ENCODE measurements around the gene INAFM2. TPM values are rescaled to one million over a fixed set of nuclear protein-coding genes. Genes with fewer than 3 reads are reported as not detected.

The INAFM2 gene
- total RNA-seq, 1 experiment from 2014 or later = 14.3 TPM

DNA sequence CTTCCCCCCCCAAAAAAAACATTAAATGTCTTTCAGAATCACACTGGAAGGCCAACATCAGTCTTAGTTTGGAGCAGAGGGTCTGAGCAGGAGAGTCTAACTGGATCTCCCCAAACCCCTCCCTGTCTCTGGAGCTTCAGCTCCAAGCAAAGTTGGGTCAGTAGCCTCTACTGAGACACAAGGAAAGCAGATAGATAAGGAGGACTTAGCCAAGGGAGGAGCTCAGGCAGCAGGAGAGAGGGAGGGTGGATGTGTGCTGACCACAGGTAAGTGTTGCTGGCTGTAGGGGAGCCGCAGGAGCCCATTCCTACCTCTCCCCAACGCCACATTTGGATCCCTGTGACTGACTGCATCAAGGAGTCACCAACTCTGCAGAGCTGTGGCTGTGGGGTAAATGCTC is 22.7 kb upstream of the INAFM2 start:
- Mint-ChIP-seq H3K4me3 (ENCODE audit: low read depth, unreplicated experiment) (no peak overlapping the region), H3K4me1 (ENCODE audit: low read depth, unreplicated experiment) (no peaks in the 10 kb centered on the region), H3K9me3 (ENCODE audit: low read depth, unreplicated experiment) (no peaks in the 10 kb centered on the region), H3K36me3 (ENCODE audit: insufficient read depth, unreplicated experiment) (peaks cover 13% of the 10 kb centered on the region), H3K27ac (ENCODE audit: unreplicated experiment) (no peak overlapping the region), H3K27me3 (ENCODE audit: unreplicated experiment) (no peaks in the 10 kb centered on the region)
- CTCF ChIA-PET = no interaction called here
- DNase-seq = no peak
- BruUV-seq (replicated peaks) = no TSS peak
- intact Hi-C loops (cut with micrococcal nuclease; ENCODE audit: unreplicated experiment) = no loop called here
- TF ChIP-seq, protein P1, sequence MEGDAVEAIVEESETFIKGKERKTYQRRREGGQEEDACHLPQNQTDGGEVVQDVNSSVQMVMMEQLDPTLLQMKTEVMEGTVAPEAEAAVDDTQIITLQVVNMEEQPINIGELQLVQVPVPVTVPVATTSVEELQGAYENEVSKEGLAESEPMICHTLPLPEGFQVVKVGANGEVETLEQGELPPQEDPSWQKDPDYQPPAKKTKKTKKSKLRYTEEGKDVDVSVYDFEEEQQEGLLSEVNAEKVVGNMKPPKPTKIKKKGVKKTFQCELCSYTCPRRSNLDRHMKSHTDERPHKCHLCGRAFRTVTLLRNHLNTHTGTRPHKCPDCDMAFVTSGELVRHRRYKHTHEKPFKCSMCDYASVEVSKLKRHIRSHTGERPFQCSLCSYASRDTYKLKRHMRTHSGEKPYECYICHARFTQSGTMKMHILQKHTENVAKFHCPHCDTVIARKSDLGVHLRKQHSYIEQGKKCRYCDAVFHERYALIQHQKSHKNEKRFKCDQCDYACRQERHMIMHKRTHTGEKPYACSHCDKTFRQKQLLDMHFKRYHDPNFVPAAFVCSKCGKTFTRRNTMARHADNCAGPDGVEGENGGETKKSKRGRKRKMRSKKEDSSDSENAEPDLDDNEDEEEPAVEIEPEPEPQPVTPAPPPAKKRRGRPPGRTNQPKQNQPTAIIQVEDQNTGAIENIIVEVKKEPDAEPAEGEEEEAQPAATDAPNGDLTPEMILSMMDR (IDR thresholded peaks at IDR 0.05; ENCODE audit: unreplicated experiment) = no peak

DNA sequence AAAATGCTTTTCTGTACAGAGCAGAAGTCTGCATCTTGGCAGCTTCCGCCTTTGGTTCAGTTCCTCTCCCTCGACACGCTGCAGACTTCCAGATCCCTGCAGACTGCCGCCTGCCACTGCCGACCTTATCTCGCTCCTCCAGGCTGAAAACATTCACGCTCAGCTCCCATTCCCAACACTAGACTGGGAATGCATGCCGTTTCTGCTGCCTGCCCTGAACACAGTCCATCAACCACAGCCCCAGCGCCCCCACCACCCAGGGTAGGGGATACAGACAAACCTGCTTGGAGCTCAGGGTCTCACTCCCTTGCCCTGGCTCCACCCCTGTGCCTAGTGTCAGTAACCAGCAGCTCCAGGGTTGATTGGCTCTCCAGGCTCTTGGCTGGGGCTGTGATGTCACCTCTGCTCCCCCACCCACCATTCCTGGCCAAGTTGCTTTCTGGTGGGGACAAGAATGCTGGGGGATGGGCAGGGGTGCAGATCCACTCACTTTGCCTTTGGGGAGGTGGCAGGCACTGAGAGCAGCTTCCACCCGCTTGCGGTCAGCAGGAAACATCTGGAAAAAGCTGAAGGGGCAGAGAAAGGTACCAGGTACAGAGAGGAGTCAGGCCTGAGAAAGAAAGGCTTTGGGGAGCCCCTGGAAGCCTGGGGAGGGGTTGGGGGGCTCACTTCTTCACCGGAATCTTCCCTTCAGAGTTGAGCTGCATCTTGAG is 21.9 kb upstream of the INAFM2 start:
- intact Hi-C loops (cut with micrococcal nuclease; ENCODE audit: unreplicated experiment) = no loop called here
- Mint-ChIP-seq H3K27me3 (ENCODE audit: unreplicated experiment) (no peaks in the 10 kb centered on the region), H3K9me3 (ENCODE audit: low read depth, unreplicated experiment) (no peaks in the 10 kb centered on the region), H3K27ac (ENCODE audit: unreplicated experiment) (no peak overlapping the region), H3K4me1 (ENCODE audit: low read depth, unreplicated experiment) (peaks cover 4% of the 10 kb centered on the region), H3K36me3 (ENCODE audit: insufficient read depth, unreplicated experiment) (peaks cover 13% of the 10 kb centered on the region), H3K4me3 (ENCODE audit: low read depth, unreplicated experiment) (no peak overlapping the region)
- DNase-seq = no peak
- TF ChIP-seq, protein P1 (IDR thresholded peaks at IDR 0.05; ENCODE audit: unreplicated experiment) = no peak
- BruUV-seq (replicated peaks) = no TSS peak
- CTCF ChIA-PET = interaction anchor here (0.6 kb wide), 1 partner anchor 345 kb away, joined by 3 read pairs; no protein-coding TSS in a partner anchor

DNA sequence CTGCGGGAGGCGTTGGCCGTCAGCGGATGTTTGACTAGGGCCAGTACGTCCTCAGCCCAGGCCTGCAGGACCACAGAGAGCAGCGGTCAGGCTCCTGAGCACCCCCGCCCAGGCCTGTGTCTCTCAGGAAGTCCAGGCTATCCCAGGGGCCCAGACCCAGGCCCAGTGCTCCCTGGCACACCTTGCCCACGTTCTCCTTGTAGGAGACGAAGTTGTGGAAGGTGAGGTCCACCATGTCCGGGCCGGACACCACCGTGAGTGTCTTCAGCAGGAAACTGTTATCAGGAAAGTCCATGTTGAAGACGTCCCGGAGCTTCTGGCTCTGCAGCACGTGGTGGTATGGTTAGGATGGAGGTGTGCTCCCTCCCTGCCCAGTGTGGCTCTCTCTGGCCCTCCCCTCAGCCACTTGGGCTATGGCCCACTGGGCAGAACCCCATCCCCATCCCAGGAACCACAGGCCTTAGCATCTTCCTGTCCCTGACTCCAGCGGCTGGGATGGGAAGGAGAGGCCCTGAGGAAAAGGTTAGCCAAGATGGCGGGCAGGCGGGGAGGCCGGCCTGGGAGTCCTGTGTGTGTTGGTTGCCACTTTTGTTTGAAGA is 21.1 kb upstream of the INAFM2 start:
- H3K4me3 Mint-ChIP-seq (ENCODE audit: low read depth, unreplicated experiment) = no peak overlapping the region
- H3K9me3 Mint-ChIP-seq (ENCODE audit: low read depth, unreplicated experiment) = no peaks in the 10 kb centered on the region
- no TSS peak for BruUV-seq (replicated peaks)
- peaks cover 8% of the 10 kb centered on the region for H3K4me1 Mint-ChIP-seq (ENCODE audit: low read depth, unreplicated experiment)
- no peak for DNase-seq
- CTCF ChIA-PET = no interaction called here
- H3K27me3 Mint-ChIP-seq (ENCODE audit: unreplicated experiment) = no peaks in the 10 kb centered on the region
- intact Hi-C loops (cut with micrococcal nuclease; ENCODE audit: unreplicated experiment) = no loop called here
- TF ChIP-seq, protein P1 (IDR thresholded peaks at IDR 0.05; ENCODE audit: unreplicated experiment) = no peak
- no peak overlapping the region for H3K27ac Mint-ChIP-seq (ENCODE audit: unreplicated experiment)
- peaks cover 13% of the 10 kb centered on the region for H3K36me3 Mint-ChIP-seq (ENCODE audit: insufficient read depth, unreplicated experiment)

DNA sequence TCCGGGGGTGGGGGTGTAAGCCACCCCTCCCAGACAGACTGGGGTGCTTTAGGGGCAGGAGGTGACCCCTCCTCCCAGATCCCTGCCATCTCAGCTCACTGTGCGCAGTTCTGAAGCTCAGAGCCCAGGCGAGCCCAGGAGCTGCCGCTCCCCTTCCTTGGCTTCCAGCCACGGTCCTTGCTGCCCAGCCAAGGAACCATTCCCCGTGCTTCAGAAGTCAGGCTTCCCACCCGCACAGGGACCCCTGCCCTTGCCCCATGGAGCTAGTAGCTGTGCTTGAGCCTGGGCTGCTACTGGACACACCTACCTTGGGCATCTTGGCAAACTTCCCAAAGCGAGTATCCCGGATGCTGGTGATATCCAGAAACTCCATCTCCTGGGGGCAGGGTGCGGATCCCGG is 20.5 kb upstream of the INAFM2 start:
- intact Hi-C loops (cut with micrococcal nuclease; ENCODE audit: unreplicated experiment) = no loop called here
- DNase-seq = no peak
- TF ChIP-seq, protein P1 (IDR thresholded peaks at IDR 0.05; ENCODE audit: unreplicated experiment) = no peak
- CTCF ChIA-PET = no interaction called here
- no TSS peak for BruUV-seq (replicated peaks)
- Mint-ChIP-seq H3K4me1 (ENCODE audit: low read depth, unreplicated experiment) (peaks cover 8% of the 10 kb centered on the region), H3K9me3 (ENCODE audit: low read depth, unreplicated experiment) (no peaks in the 10 kb centered on the region), H3K27me3 (ENCODE audit: unreplicated experiment) (no peaks in the 10 kb centered on the region), H3K4me3 (ENCODE audit: low read depth, unreplicated experiment) (no peak overlapping the region), H3K36me3 (ENCODE audit: insufficient read depth, unreplicated experiment) (peaks cover 13% of the 10 kb centered on the region), H3K27ac (ENCODE audit: unreplicated experiment) (no peak overlapping the region)

Data from Calu3 (cell line).